Stimulated activated CD8-positive, alpha-beta memory T cell treated with anti-CD3 and anti-CD28 coated beads, Interleukin-4, amount 100 ng/mL, for 1 hour (primary cell): ENCODE results near the gene MAT2A.
"Not testable (repeated sequence)": the region's sequence is repeated elsewhere in the genome, so short reads cannot be mapped to it uniquely, and the experiment has no call there.

Experiments
- DNase-seq, 2 donors: peaks; one replicate each; pipeline ENCODE4 v3.0.0-alpha.2; 2020; ENCODE audit warnings: low read depth in 2 of 2, low spot score in 1 of 2

The MAT2A gene

GRCh38 chr2:85547089-85547858, 8.3 kb downstream of the MAT2A start:
- DNase-seq = no peak

GRCh38 chr2:85547859-85548607, 9.1 kb downstream of the MAT2A start:
- DNase-seq = no peak

- DNase-seq = no peak
These were observed 9.6 kb downstream of the MAT2A start for GRCh38 chr2:85548608-85548900.

- DNase-seq = no peak
These were observed 10.1 kb downstream of the MAT2A start for GRCh38 chr2:85549095-85549494.

- DNase-seq = no peak
These were observed 10.9 kb downstream of the MAT2A start for GRCh38 chr2:85549826-85550225.

GRCh38 chr2:85550486-85550885, 11.5 kb downstream of the MAT2A start:
- no peak for DNase-seq

- DNase-seq = peak; percentile 76 to 80
These were observed 13.0 kb downstream of the MAT2A start for GRCh38 chr2:85551698-85552678.

- DNase-seq = no peak
These were observed 14.2 kb downstream of the MAT2A start for GRCh38 chr2:85553184-85553583.

- DNase-seq = no peak
These were observed 16.1 kb downstream of the MAT2A start for GRCh38 chr2:85554980-85555612.

- no peak for DNase-seq
These were observed 18.2 kb downstream of the MAT2A start for GRCh38 chr2:85557130-85557529.

GRCh38 chr2:85558160-85558559, 19.2 kb downstream of the MAT2A start:
- DNase-seq = no peak

GRCh38 chr2:85560403-85560726, 21.4 kb downstream of the MAT2A start:
- not testable (repeated sequence) for DNase-seq

- DNase-seq = no peak
These were observed 21.9 kb downstream of the MAT2A start for GRCh38 chr2:85560812-85561279.

GRCh38 chr2:85561280-85562212, 22.6 kb downstream of the MAT2A start, which contains the start of gene GGCX:
TSS of gene GGCX (minus strand) at chr2:85561493. CDS start at chr2:85561428, 65 bp downstream.
- DNase-seq = peak; percentile 89 to 92

- no peak for DNase-seq
These were observed 25.2 kb downstream of the MAT2A start for GRCh38 chr2:85564144-85564563.

GRCh38 chr2:85566265-85566664, 27.3 kb downstream of the MAT2A start:
- DNase-seq = no peak

GRCh38 chr2:85575739-85576138, 36.8 kb downstream of the MAT2A start:
- no peak for DNase-seq

GRCh38 chr2:85577063-85577385, 38.1 kb downstream of the MAT2A start:
- no peak for DNase-seq

GRCh38 chr2:85577386-85578242, 38.6 kb downstream of the MAT2A start, which contains the start of gene VAMP8:
TSS of gene VAMP8 (plus strand) at chr2:85577586. CDS start at chr2:85577647, 61 bp downstream.
- no peak for DNase-seq
